Activated T-cell treated with anti-CD3 and anti-CD28 coated beads, Interleukin-2, amount 50 U/mL, for 4 hours (primary cell): ENCODE measurements around the gene MLLT1. TPM values are rescaled to one million over a fixed set of nuclear protein-coding genes. Genes with fewer than 3 reads are reported as not detected.

Source experiments
- ATAC-seq, 2 donors: fragments of 200-7000 bp; cut with Tn5 transposase; one replicate each; pipeline ENCODE4 v1.10.0; 2021
- DNase-seq: peaks from one replicate; pipeline ENCODE4 v3.0.0-alpha.2; 2020
- H3K27me3 Mint-ChIP-seq: one replicate; pipeline ENCODE4 v1.8.0; 2021; ENCODE audit warnings: low read depth, mixed read lengths
- H3K36me3 Mint-ChIP-seq: one replicate; pipeline ENCODE4 v1.8.0; 2022; ENCODE audit warnings: mixed read lengths; ENCODE audit not compliant: insufficient read depth
- H3K4me1 Mint-ChIP-seq: one replicate; pipeline ENCODE4 v1.8.0; 2021; ENCODE audit warnings: low read depth, mixed read lengths
- H3K4me3 Mint-ChIP-seq: one replicate; pipeline ENCODE4 v1.8.0; 2021; ENCODE audit warnings: mild to moderate bottlenecking, moderate library complexity, mixed read lengths
- H3K9me3 Mint-ChIP-seq: one replicate; pipeline ENCODE4 v1.8.0; 2021; ENCODE audit warnings: mixed read lengths
- total RNA-seq, 3 donors: library from RNA; stranded (reverse); gene quantifications; one replicate each; pipeline ENCODE4 v1.2.1, GENCODE V29; 2021

MLLT1 gene
- total RNA-seq, 3 donors from 2014 or later, result 105 to 118 (median 109) TPM

DNA sequence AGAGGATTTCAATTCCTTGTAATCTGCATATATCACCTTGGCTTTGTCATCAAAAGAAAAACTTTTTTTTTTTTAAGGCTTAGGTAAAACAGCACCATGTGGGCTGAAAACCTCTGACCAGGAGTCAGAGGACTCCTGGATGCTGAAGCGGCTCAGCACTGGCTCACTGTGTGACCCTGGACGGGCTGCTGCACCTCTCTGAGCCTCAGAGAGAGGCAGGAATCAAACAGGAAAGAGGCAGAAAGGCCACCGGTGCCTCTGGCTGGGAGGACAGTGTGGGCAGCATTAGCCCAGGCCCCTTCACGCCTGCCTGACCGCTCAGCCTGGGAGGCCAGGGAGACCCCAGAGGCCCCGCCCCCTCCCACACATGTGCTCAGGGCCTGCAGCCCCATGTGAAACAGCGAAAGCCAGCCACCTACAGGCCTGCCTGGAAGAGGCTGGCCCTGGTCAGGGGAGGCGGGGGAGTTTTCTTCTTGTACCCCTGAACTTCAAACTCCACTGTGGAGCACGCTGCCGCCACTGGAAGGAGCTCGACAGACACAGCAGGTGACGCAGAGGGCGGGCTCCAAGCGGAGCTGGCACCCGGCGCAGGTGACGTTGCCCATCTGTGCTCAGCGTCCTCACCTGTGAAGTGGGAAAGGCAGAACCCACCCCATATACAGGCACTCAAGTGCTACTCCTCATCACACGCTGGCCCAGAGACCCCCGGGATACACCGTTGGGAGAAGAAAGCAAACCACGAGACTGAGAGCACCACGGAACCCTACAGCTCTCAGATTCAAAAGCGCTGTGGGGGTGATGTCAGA, 39.7 kb downstream of the MLLT1 start:
- H3K4me3 Mint-ChIP-seq, result peak overlapping the region; percentile 55
- no peaks in the 10 kb centered on the region for H3K27me3 Mint-ChIP-seq
- peaks cover 46% of the 10 kb centered on the region for H3K4me1 Mint-ChIP-seq
- H3K36me3 Mint-ChIP-seq, result peaks cover 9% of the 10 kb centered on the region
- H3K9me3 Mint-ChIP-seq, result no peaks in the 10 kb centered on the region
- ATAC-seq, result no peak
- DNase-seq, result no peak

DNA sequence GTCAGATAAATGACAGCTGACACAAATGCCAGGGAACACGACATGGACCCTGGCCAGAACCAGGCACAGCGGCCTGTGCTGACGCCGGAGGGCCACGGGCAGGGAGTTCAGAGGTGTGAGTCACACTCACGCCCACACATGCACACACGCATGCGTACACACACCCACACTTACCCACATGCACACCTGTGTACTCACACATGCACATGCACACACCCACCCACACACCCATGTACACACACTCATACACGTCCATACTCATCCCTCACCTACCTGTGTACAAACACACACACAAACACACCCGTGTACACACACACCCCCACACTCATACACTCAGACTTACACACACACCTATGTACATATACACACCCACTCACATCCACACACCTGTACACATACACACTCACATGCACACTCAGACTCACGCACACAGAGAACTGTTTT, 40.4 kb downstream of the MLLT1 start:
- peak; percentile 40 for DNase-seq
- Mint-ChIP-seq H3K4me3 (peak overlapping the region; percentile 55), H3K36me3 (peaks cover 6% of the 10 kb centered on the region), H3K9me3 (no peaks in the 10 kb centered on the region), H3K4me1 (peaks cover 47% of the 10 kb centered on the region), H3K27me3 (no peaks in the 10 kb centered on the region)
- peak in 1 of 2 donors; percentile 29 for ATAC-seq

DNA sequence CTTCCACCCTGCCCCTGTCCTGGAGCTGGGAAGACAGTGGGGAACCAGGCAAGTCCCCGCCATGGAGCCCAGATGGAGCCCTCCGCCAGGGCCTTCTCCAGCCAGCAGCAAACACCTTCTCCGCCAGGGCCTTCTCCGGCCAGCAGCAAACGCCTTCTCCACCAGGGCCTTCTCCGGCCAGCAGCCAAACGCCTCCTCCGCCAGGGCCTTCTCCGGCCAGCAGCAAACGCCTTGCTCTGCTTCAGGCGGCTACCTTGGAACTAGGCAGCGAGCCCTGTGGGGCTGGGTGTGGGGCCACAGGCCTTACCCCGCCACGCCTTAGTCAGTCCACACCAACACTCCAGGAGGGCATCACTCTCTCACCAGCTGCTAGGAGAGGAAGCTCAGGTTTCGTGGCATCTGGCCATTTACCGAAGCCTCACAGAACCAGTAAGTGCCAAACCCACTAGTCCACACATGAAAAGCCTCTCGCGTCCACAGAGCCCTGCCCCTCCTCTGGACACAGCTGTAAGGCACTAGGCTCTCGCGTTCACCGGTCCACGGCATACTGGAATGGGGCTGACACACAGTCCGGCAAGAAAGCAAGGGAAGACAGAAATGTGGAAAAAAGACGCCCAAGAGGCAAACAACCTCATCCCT, 41.0 kb downstream of the MLLT1 start:
- Mint-ChIP-seq H3K9me3 (no peaks in the 10 kb centered on the region), H3K36me3 (peaks cover 2% of the 10 kb centered on the region), H3K4me3 (no peak overlapping the region), H3K4me1 (peaks cover 43% of the 10 kb centered on the region), H3K27me3 (no peaks in the 10 kb centered on the region)
- DNase-seq (no peak), ATAC-seq (no peak)

DNA sequence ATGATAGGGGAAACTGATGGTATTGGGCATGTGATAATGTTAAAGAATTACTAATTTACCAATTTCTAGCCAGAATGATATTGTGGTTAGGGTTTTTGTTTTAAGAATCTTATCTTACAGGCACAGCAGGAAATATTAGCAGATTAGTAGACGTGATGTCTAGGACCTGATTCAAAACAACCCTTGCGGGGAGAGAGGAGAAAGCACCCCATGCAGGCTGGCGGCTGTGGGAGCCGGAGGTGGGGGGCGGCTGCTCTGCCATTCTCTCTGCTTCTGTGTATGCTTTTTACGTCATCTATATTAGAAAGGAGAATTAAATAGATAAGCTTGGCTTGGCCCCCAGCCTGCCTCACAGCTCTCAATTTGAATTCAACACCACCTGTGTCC, 41.5 kb downstream of the MLLT1 start:
- peak; percentile 22 to 70 for ATAC-seq
- DNase-seq, result no peak
- Mint-ChIP-seq H3K4me1 (peaks cover 39% of the 10 kb centered on the region), H3K9me3 (no peaks in the 10 kb centered on the region), H3K36me3 (peaks cover 2% of the 10 kb centered on the region), H3K4me3 (no peak overlapping the region), H3K27me3 (no peaks in the 10 kb centered on the region)

DNA sequence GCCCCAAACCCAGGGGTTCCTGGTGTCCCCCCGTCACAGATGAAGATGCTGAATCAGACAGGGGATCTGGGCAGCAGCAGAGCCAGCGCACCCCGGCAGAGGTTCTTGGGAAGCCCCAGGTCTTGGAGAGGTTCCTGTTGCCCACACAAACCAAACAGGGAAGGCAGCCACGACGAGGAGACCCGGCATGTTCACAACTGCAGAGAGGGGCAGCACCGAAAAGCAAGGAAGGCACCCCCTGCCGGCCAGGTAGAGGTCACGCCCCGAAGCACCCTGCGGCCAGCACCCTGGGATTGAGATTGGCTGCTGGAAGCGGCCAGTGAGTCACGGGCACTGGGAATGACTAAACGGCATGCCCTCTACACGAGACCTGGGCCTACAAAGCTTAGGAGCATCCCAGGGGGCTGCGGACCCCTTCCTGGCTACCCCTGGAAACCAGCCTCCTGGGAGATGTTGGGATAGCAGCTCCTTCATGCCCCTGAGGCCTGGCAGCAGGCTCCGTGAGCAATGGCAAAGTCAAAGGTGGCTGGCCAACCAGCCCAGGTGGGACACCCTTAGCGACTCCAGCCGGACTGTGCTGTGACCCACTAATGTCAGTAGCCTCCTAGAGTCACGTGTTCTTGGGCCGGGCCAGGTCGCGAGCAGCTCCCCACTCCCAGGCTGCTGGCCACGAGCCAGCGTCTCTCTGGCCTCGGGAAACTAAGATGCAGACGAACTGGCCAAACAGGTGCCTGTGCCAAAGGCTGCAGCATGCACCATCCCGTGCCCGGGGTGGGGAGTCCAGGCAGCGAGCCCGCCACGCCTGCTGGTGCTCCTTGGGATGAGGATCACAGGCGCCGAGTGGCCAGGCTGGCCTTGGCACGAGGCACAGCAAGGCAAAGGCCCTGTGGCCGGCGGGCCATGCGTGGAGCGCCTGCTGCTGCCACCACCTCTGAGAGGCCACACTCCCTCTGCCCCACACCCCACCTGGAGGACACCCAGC, 43.2 kb downstream of the MLLT1 start:
- H3K4me1 Mint-ChIP-seq, result peaks cover 40% of the 10 kb centered on the region
- H3K27me3 Mint-ChIP-seq, result no peaks in the 10 kb centered on the region
- H3K9me3 Mint-ChIP-seq, result no peaks in the 10 kb centered on the region
- H3K36me3 Mint-ChIP-seq, result peaks cover 2% of the 10 kb centered on the region
- no peak overlapping the region for H3K4me3 Mint-ChIP-seq
- DNase-seq, result no peak
- no peak for ATAC-seq

DNA sequence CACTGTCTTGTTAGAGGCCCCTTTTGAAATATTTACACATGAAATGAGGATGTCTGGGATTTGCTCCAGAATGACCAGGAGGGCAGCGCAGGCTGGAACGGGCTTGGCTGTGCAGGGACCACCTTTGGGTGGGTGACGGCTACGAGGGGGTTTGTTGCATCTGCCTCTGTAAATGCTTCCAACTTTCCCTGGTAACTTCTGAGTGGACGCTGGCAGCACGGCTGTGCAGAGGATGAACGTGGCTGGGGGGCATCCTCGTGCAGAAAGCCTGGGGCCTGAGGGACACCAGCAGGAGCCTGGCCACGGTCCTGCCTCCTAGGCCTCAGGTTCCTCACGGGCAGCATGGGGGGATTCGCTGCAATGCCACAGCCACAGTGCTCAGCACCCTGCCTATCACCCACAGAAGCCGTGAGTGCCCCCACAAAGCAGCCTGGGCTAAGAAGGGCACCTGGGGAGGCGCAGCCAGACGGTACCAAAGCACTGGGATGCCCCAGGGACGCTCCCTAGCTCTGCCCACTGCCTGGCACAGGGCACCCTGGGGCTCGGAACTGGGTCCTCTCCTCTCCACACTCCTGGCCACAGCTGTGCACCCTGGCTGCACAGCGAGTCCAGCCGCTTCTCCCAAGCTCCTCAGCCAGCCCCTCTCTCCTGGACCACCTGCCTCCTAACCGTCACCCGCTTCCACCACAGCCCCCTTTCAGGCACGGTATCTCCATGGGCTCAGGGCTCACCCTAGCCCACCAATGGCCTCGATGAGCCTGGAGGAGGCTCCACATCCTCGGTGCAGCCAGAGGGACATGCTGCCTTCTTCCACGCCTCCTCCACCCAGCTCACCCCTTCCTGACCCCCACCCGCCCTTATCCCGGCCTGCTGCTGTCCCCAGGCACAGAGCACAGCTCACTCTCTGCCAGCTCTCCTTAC, 44.5 kb downstream of the MLLT1 start:
- Mint-ChIP-seq H3K9me3 (no peaks in the 10 kb centered on the region), H3K36me3 (peaks cover 6% of the 10 kb centered on the region), H3K4me3 (no peak overlapping the region), H3K27me3 (no peaks in the 10 kb centered on the region), H3K4me1 (peaks cover 38% of the 10 kb centered on the region)
- DNase-seq (no peak), ATAC-seq (no peak)

DNA sequence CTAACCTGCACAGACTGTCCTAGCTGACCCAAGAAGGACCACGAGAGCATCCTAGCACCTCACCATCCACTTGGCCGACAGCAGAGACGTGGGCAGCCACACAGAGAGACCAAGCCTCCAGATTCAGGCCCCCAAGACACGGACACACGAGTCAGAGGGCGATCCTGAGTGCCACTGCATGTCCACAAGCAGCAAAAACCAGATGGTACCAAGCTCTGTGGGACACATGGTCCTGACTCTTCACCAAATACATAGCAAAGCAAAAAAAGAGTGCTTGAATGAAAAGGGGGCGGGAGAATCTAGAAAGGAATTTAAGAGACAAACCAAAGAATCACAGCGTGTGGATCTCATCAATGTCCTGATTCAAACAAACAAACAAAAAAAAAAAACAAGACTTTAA, 45.2 kb downstream of the MLLT1 start:
- DNase-seq, result no peak
- Mint-ChIP-seq H3K27me3 (no peaks in the 10 kb centered on the region), H3K4me3 (no peak overlapping the region), H3K4me1 (peaks cover 34% of the 10 kb centered on the region), H3K36me3 (peaks cover 7% of the 10 kb centered on the region), H3K9me3 (no peaks in the 10 kb centered on the region)
- no peak for ATAC-seq

DNA sequence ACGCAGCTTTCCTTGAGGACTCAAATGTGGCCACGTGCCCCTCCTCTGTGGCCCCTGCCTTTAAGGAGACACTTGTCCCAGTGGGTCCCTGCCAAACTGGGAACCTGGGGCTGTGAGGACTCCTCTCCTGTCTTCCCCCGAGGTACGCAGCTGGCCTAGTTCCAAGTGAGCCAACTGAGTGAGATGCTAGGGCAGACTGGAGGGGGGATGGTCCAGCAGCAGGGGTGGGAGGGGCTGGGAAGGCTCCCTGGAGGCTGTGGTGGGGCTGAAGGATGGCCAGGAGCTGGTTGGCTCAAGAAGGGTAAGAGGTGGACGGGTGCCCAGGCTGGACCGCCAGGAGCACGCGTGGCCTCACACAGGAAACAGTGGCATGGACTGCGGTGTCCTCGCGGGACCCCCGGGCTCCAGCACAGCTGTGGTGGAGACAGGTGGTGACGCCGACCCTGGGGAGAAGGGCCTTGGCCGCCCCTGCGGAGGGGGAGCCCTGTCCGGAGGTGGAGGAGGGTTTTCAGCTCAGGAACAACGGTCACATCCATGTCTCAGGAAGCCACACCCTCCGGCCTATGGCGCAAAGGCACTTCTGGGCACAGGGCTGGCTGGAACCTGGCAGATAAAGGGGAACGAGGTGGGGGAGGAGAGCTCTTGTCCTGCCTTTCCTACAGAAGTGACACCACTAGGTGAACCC, 45.8 kb downstream of the MLLT1 start:
- DNase-seq, result no peak
- no peak for ATAC-seq
- Mint-ChIP-seq H3K9me3 (no peaks in the 10 kb centered on the region), H3K4me3 (no peak overlapping the region), H3K36me3 (peaks cover 8% of the 10 kb centered on the region), H3K4me1 (peaks cover 28% of the 10 kb centered on the region), H3K27me3 (no peaks in the 10 kb centered on the region)

DNA sequence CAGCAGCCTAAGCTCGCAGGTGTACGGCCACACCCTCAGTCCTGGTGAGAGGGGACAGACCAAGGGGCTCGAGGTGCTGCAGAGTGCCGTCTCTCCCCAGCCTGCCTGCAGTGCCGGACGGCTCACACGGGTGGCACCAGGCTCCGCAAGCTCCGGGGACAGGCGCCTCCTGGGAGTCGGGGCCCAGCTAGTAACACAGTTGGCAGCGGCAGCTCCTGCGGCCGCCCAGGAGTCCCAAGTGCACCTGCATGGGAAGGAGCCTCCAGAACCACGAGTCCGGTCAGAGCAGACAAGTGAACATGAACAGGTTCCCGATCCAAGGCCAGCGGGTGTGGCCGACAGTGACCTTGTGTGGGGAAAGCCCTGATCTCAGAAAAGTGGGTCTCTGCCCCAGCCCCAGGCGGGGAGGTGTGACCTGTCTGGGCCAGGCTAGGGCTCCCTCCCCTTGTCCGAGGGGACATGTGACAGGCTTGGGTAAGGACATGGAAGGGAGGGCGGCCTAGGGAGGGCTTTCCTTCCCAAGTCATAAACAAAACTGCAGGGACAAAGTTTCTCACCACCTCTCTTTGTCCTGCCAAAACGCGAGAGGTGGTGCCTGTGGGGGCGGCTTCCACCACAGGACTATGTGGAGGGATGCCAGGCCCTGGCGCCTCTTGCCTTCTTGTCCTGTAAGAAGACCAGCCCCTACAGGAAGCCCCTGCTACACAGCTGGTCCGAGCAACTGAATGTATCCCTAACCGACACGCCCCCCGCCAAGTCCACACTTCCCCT, 46.5 kb downstream of the MLLT1 start:
- no peaks in the 10 kb centered on the region for H3K9me3 Mint-ChIP-seq
- no peak overlapping the region for H3K4me3 Mint-ChIP-seq
- no peak for ATAC-seq
- H3K4me1 Mint-ChIP-seq, result peaks cover 22% of the 10 kb centered on the region
- DNase-seq, result no peak
- H3K27me3 Mint-ChIP-seq, result no peaks in the 10 kb centered on the region
- peaks cover 8% of the 10 kb centered on the region for H3K36me3 Mint-ChIP-seq

DNA sequence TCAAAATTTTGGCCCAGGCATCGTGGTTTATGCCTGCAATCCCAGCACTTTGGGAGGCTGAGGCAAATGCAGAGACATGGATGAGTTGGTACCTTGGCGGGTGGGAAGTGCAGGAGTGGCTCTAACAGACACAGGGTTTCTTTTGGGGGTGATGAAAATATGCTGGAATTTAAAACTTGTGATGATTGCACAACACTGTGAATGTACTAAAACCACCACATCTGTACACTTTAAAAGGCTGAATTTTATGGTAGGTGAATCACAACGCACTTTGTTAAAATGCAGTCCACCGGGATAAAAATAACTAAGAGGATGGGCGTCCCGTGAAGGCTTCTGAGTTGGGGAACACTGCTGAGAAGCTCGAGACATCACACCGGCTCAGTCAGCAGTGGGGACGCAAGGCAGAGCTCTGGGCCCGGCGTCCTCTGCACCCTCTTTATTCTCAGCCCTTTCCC, 47.1 kb downstream of the MLLT1 start:
- no peaks in the 10 kb centered on the region for H3K9me3 Mint-ChIP-seq
- no peaks in the 10 kb centered on the region for H3K27me3 Mint-ChIP-seq
- no peak for ATAC-seq

DNA sequence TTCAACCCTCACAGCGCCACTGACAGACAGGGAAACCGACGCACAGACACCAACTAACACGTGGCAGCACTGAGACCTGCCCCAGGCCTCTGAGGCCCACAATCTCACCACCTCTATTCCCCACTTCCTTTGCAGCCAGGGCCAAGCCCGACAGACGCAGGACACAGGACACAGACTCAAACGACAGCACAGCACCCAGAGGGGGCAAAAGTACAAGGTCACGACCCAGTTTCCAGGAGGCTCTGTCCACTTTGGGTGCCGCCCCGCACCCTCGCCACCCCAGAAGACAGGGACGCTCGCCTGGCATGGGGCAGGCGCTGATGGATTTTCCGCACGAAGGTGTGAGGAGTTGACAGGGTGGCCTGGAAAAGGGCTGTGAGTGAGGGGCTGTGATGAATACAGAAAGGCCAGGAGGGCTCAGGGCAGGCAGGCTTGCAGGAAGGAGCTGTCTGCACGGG, 48.8 kb downstream of the MLLT1 start:
- DNase-seq (no peak), ATAC-seq (no peak)
- Mint-ChIP-seq H3K4me3 (no peak overlapping the region), H3K9me3 (no peaks in the 10 kb centered on the region), H3K27me3 (no peaks in the 10 kb centered on the region), H3K4me1 (peaks cover 15% of the 10 kb centered on the region), H3K36me3 (peaks cover 8% of the 10 kb centered on the region)

More for the DNA sequence above, 47.1 kb downstream of the MLLT1 start:
- Mint-ChIP-seq H3K4me1 (peaks cover 18% of the 10 kb centered on the region), H3K4me3 (no peak overlapping the region), H3K36me3 (peaks cover 8% of the 10 kb centered on the region)
- DNase-seq, result no peak

DNA sequence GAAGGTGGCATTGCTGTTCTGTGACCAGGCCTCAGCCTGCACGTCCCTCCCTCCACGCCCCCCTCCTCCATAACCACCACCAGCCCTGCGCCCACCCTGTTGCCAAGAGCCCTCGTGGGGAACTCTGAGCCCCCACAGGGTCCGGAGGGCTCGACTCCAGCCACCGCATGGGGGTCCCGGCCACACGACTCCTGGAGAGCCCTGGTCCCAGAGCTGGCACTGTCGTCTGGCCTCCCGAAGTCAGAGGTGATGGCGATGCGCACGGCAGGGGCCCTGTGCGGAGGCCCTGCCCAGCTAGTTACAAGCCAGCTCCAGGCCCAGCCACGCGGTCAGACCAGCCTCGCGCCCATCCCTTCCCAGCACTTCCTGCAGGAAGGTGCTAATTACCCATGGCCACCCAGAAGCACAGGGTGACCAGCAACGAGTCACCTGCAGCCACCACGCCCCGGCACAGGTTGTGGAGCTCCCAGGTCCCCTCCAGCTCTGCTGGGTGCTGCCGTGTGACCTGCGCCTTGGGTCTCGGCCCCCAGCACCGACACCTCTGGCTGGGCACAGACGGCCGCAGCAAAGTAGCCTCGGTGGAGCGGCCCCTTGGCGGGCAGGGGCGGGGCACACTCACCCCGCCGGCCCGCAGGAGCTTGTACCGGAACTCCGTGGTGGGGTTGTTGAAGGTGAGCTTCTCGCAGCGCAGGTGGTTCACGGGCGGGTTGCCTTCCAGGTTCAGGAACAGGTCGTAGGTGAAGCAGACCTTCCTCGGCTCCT, 49.6 kb downstream of the MLLT1 start:
- Mint-ChIP-seq H3K9me3 (no peaks in the 10 kb centered on the region), H3K36me3 (peaks cover 8% of the 10 kb centered on the region), H3K27me3 (no peaks in the 10 kb centered on the region), H3K4me1 (peaks cover 12% of the 10 kb centered on the region), H3K4me3 (no peak overlapping the region)
- DNase-seq, result no peak
- ATAC-seq, result no peak
